ENCODE data around the gene LYRM1.
"Not testable (repeated sequence)": the region's sequence is repeated elsewhere in the genome, so short reads cannot be mapped to it uniquely, and the experiment has no call there.

LYRM1 gene

GRCh38 chr16:20938426-20938825, 37.9 kb downstream of the LYRM1 start:
- FAIRE-seq, result no peak

GRCh38 chr16:20939611-20940010, 39.0 kb downstream of the LYRM1 start:
- FAIRE-seq, result no peak

GRCh38 chr16:20940871-20941635, 40.5 kb downstream of the LYRM1 start:
- no peak for FAIRE-seq

- no peak for FAIRE-seq
Measured at GRCh38 chr16:20941636-20941926, 41.0 kb downstream of the LYRM1 start.

- FAIRE-seq, result no peak
Measured at GRCh38 chr16:20942256-20942655, 41.7 kb downstream of the LYRM1 start.

- FAIRE-seq, result no peak
Measured at GRCh38 chr16:20944861-20945574, 44.4 kb downstream of the LYRM1 start.

GRCh38 chr16:20945575-20945875, 45.0 kb downstream of the LYRM1 start:
- FAIRE-seq, result not testable (repeated sequence)

GRCh38 chr16:20946015-20946629, 45.6 kb downstream of the LYRM1 start:
- FAIRE-seq, result no peak

GRCh38 chr16:20948444-20948843, 47.9 kb downstream of the LYRM1 start:
- no peak for FAIRE-seq

- no peak for FAIRE-seq
Measured at GRCh38 chr16:20949660-20950059, 49.1 kb downstream of the LYRM1 start.

GRCh38 chr16:20950294-20950693, 49.7 kb downstream of the LYRM1 start:
- FAIRE-seq, result no peak

- no peak for FAIRE-seq
Measured at GRCh38 chr16:20952139-20952920, 51.8 kb downstream of the LYRM1 start.

GRCh38 chr16:20954574-20954973, 54.0 kb downstream of the LYRM1 start:
- FAIRE-seq, result no peak

GRCh38 chr16:20956319-20956718, 55.7 kb downstream of the LYRM1 start:
- no peak for FAIRE-seq

GRCh38 chr16:20957153-20957552, 56.6 kb downstream of the LYRM1 start:
- no peak for FAIRE-seq

GRCh38 chr16:20960899-20961298, 60.3 kb downstream of the LYRM1 start:
- FAIRE-seq, result no peak

GRCh38 chr16:20968765-20969164, 68.2 kb downstream of the LYRM1 start:
- no peak for FAIRE-seq

- no peak for FAIRE-seq
Measured at GRCh38 chr16:20969386-20969785, 68.8 kb downstream of the LYRM1 start.

GRCh38 chr16:20971401-20971800, 70.8 kb downstream of the LYRM1 start:
- no peak for FAIRE-seq

- FAIRE-seq, result not testable (repeated sequence)
Measured at GRCh38 chr16:20973201-20973600, 72.6 kb downstream of the LYRM1 start.

Data from colon (tissue), 2 donors.